ENCODE measurements around the gene CGB2.
"Not testable (repeated sequence)": the region's sequence is repeated elsewhere in the genome, so short reads cannot be mapped to it uniquely, and the experiment has no call there.

The CGB2 gene

GRCh38 chr19:49009828-49010227, 21.9 kb upstream of the CGB2 start:
- DNase-seq (ENCODE audit: extremely low read depth in 1 of 2, low read depth in 1 of 2) = no peak

- DNase-seq (ENCODE audit: extremely low read depth in 1 of 2, low read depth in 1 of 2) = no peak
These were observed 21.2 kb upstream of the CGB2 start for GRCh38 chr19:49010453-49010852.

DNA sequence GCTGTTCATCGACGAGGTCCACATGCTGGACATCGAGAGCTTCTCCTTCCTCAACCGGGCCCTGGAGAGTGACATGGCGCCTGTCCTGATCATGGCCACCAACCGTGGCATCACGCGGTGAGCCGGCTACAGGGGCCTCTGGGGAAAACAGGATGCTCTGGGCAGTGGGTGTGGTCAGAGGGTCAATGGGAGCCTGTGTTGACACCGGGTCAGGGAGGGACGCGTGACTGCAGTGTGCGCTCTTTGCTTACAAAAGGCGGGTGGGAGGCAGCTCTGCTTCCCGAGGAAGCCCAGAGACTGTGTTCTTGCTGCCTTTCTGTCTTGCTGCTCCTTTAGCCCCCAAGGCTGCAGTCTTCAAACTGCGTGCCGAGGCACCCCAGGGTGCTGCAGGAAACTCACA, 20.5 kb upstream of the CGB2 start:
- no peak for DNase-seq (ENCODE audit: extremely low read depth in 1 of 2, low read depth in 1 of 2)

- DNase-seq (ENCODE audit: extremely low read depth in 1 of 2, low read depth in 1 of 2) = no peak
These were observed 17.4 kb upstream of the CGB2 start for GRCh38 chr19:49014123-49014869.

DNA sequence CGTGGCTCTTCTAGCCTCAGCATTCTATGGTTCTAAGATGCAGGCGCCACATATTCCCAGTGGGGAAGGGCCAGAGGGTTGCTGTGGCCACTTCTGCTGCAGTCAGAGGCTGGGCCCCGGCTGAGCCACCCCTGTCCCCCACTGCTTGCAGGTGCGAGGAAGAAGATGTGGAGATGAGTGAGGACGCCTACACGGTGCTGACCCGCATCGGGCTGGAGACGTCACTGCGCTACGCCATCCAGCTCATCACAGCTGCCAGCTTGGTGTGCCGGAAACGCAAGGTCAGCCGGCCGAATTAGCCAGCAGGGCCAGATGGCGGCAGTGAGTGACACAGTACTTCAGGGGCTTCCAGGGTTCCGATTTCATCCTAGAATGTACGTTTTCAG, 16.8 kb upstream of the CGB2 start:
- DNase-seq (ENCODE audit: extremely low read depth in 1 of 2, low read depth in 1 of 2) = no peak

DNA sequence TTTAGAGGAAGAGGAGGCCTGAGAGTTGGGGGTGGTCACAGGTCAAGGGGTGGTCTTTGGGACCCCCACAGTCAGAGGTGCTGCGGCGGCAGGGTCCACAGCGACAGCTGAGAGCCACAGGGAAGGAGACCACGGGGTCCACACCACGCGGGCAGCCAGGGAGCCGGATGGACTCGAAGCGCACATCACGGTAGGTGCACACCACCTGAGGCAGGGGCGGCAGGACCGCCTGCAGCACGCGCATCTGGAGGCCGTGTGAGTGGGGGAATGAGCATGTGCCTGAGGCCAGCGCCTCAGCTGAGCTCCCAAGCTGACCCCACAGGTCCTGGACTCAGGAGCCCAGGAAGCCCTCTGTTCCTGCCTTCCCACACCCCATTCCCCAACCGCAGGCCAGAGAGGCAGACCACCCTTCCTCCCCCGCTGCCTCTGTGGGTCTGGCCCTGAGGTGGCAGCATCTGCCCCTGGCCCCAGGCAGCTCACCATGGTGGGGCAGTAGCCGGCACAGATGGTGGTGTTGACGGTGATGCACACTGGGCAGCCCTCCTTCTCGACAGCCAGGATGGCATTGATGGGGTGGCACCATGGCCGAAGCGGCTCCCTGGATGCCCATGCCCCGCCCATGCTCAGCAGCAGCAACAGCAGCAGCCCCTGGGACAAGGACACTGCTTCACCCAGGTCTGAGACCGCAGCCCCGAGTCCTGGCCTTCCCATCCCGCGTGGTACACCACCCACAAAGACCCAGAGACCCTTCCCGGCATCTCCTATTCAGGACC, 15.4 kb upstream of the CGB2 start:
- no peak for DNase-seq (ENCODE audit: extremely low read depth in 1 of 2, low read depth in 1 of 2)

- DNase-seq (ENCODE audit: extremely low read depth in 1 of 2, low read depth in 1 of 2) = no peak
These were observed 14.5 kb upstream of the CGB2 start, which contains the start of gene LHB for GRCh38 chr19:49017041-49017665. Gene LHB, minus strand, starts transcription at chr19:49017091. Its CDS starts 10 bp downstream, at chr19:49017081.

GRCh38 chr19:49017666-49018351, 13.9 kb upstream of the CGB2 start:
- DNase-seq (ENCODE audit: extremely low read depth in 1 of 2, low read depth in 1 of 2) = peak; percentile 29 to 58

DNA sequence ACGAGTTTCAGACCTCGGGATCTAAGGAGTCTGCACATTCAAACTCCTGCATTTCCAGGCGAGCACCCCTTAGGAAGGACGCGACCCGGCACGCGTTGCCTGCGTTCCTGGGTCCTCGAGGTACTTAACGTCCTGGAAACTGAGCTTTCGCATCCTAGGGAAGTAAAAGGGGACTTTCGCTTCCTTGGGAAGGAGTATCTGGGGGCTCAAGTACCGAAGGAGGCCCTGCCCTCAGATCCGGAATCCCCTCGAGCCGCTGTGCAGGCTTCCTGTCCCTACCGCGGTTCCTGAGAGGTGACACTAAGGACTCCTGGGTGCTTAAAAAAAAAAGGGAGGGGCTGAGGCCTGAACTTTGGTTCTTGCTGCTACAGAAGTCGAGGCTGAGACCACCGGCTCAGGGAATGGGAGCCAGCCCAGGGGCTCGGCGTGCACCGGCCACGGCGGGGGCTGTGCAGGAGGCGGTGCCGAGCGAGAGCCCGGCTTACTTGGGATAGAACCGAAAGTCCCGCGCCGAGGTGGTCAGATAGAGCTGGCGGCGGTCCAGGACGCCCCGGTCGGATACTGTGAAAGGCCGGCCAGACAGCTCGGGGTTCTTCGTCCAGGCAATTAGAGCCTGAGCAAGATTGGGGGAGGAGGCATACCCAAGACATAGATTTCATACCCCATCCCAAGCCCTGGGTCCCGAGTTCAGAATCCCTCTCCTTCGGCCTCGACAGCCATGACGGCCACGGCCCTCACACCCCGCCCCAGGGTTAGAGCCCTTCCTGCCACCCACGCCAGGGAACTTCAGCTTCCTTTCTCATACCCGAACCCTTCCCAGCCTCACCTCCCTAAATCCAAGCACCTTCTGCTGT, 13.1 kb upstream of the CGB2 start:
- DNase-seq (ENCODE audit: extremely low read depth in 1 of 2, low read depth in 1 of 2) = not testable (repeated sequence)

- peak in 1 of 2 donors; percentile 50 for DNase-seq (ENCODE audit: extremely low read depth in 1 of 2, low read depth in 1 of 2)
These were observed 12.3 kb upstream of the CGB2 start for GRCh38 chr19:49019242-49019932.

- DNase-seq (ENCODE audit: extremely low read depth in 1 of 2, low read depth in 1 of 2) = no peak
These were observed 11.3 kb upstream of the CGB2 start for GRCh38 chr19:49020342-49020741.

GRCh38 chr19:49020931-49021895, 10.5 kb upstream of the CGB2 start:
- DNase-seq (ENCODE audit: extremely low read depth in 1 of 2, low read depth in 1 of 2) = no peak

- no peak for DNase-seq (ENCODE audit: extremely low read depth in 1 of 2, low read depth in 1 of 2)
These were observed 9.6 kb upstream of the CGB2 start for GRCh38 chr19:49022116-49022515.

- not testable (repeated sequence) for DNase-seq (ENCODE audit: extremely low read depth in 1 of 2, low read depth in 1 of 2)
These were observed 7.5 kb upstream of the CGB2 start, which contains the start of gene CGB3 for GRCh38 chr19:49024233-49024632. Gene CGB3, minus strand, starts transcription at chr19:49024333. Its CDS starts 362 bp downstream, at chr19:49023971.

DNA sequence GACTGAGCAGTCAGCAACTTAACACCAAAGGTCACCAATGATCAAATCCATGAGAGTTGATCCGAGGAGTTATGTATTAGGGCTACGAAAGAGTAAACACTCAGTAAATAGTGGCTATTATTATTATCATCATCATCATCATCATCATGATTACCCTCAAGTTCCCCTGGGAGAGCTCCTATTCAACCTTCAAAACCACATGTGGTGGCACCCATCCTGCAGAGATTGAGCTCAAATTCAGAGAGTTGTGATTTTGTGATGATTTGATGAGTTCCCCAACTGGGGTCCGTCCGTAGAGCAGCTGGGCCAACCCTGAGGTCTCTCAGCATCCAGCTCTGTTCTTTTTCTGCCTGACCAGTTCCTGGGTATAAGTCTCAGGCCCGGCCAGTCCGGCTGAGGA, 6.6 kb upstream of the CGB2 start:
- DNase-seq (ENCODE audit: extremely low read depth in 1 of 2, low read depth in 1 of 2) = not testable (repeated sequence)

DNA sequence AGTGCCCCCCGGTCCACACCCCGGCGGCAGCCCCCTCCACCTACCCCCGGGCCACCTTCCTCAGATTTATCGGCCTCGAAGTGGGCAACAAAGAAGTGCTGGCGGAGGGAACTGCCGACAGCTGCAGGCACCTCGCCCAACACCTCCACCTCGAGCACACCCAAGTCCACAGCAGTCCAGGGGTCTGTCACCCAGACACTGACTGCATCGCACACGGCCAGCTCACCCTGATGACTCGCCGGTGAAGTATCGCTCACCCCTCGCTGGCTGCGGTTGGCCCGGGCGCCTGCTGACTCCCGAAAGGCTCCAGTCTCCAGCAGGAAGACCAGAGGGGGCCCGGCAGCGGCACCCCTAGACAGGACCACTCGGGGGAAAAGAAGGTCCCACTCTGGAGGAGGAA, 6.1 kb upstream of the CGB2 start:
- DNase-seq (ENCODE audit: extremely low read depth in 1 of 2, low read depth in 1 of 2) = not testable (repeated sequence)

- DNase-seq (ENCODE audit: extremely low read depth in 1 of 2, low read depth in 1 of 2) = not testable (repeated sequence)
These were observed 3.0 kb upstream of the CGB2 start for GRCh38 chr19:49028686-49029085.

DNA sequence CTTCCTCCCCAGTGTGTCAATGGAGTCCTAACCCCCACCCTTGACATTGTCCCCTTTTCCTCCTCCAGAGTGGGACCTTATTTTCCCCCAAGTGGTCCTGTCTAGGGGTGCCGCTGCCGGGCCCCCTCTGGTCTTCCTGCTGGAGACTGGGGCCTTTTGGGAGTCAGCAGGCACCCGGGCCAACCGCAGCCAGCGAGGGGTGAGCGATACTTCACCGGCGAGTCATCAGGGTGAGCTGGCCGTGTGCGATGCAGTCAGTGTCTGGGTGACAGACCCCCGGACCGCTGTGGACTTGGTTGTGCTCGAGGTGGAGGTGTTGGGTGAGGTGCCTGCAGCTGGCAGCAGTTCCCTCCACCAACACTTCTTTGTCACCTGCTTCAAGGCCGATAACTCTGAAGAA, 1.9 kb upstream of the CGB2 start:
- DNase-seq (ENCODE audit: extremely low read depth in 1 of 2, low read depth in 1 of 2) = not testable (repeated sequence)

All from activated CD8-positive, alpha-beta memory T cell treated with anti-CD3 and anti-CD28 coated beads for 1 hour (primary cell).